ENCODE measurements around the gene MOSPD3. TPM values are rescaled to one million over a fixed set of nuclear protein-coding genes. Genes with fewer than 3 reads are reported as not detected.

Gene MOSPD3
- total and polyA plus RNA-seq, 2 of the 13 experiments (the other 11 are each of a cell fraction or from before 2014, with no cell fraction given) = 7.6 to 8.8 TPM

GRCh38 chr7:100642534-100642907 is 30.2 kb downstream of the MOSPD3 start (continued):
- TF ChIP-seq, protein P1, sequence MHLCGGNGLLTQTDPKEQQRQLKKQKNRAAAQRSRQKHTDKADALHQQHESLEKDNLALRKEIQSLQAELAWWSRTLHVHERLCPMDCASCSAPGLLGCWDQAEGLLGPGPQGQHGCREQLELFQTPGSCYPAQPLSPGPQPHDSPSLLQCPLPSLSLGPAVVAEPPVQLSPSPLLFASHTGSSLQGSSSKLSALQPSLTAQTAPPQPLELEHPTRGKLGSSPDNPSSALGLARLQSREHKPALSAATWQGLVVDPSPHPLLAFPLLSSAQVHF (CRISPR knock-in tag; IDR thresholded peaks at IDR 0.05) = no peak
- no peak for TF ChIP-seq ZNF883 (CRISPR knock-in tag; IDR thresholded peaks at IDR 0.05; ENCODE audit: not compliant biosample characterization)
- TF ChIP-seq SOX5 (CRISPR knock-in tag; IDR thresholded peaks at IDR 0.05; ENCODE audit: borderline replicate concordance) = no peak
- no peak for TF ChIP-seq SIX4 (CRISPR knock-in tag; IDR thresholded peaks at IDR 0.05)
- no peak for TF ChIP-seq ZNF841 (CRISPR knock-in tag; IDR thresholded peaks at IDR 0.05; ENCODE audit: borderline replicate concordance)
- no peak for TF ChIP-seq ZNF101 (CRISPR knock-in tag; IDR thresholded peaks at IDR 0.05; ENCODE audit: borderline replicate concordance, low read depth)
- no peak for TF ChIP-seq ZNF331 (CRISPR knock-in tag; IDR thresholded peaks at IDR 0.05)
- TF ChIP-seq ZNF530 (CRISPR knock-in tag; IDR thresholded peaks at IDR 0.05; ENCODE audit: low read depth) = no peak
- TF ChIP-seq TBP (CRISPR knock-in tag; IDR thresholded peaks at IDR 0.05) = no peak
- TF ChIP-seq, protein P2, sequence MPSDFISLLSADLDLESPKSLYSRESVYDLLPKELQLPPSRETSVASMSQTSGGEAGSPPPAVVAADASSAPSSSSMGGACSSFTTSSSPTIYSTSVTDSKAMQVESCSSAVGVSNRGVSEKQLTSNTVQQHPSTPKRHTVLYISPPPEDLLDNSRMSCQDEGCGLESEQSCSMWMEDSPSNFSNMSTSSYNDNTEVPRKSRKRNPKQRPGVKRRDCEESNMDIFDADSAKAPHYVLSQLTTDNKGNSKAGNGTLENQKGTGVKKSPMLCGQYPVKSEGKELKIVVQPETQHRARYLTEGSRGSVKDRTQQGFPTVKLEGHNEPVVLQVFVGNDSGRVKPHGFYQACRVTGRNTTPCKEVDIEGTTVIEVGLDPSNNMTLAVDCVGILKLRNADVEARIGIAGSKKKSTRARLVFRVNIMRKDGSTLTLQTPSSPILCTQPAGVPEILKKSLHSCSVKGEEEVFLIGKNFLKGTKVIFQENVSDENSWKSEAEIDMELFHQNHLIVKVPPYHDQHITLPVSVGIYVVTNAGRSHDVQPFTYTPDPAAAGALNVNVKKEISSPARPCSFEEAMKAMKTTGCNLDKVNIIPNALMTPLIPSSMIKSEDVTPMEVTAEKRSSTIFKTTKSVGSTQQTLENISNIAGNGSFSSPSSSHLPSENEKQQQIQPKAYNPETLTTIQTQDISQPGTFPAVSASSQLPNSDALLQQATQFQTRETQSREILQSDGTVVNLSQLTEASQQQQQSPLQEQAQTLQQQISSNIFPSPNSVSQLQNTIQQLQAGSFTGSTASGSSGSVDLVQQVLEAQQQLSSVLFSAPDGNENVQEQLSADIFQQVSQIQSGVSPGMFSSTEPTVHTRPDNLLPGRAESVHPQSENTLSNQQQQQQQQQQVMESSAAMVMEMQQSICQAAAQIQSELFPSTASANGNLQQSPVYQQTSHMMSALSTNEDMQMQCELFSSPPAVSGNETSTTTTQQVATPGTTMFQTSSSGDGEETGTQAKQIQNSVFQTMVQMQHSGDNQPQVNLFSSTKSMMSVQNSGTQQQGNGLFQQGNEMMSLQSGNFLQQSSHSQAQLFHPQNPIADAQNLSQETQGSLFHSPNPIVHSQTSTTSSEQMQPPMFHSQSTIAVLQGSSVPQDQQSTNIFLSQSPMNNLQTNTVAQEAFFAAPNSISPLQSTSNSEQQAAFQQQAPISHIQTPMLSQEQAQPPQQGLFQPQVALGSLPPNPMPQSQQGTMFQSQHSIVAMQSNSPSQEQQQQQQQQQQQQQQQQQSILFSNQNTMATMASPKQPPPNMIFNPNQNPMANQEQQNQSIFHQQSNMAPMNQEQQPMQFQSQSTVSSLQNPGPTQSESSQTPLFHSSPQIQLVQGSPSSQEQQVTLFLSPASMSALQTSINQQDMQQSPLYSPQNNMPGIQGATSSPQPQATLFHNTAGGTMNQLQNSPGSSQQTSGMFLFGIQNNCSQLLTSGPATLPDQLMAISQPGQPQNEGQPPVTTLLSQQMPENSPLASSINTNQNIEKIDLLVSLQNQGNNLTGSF (CRISPR knock-in tag; IDR thresholded peaks at IDR 0.05) = no peak
- no peak for TF ChIP-seq ZNF777 (CRISPR knock-in tag; IDR thresholded peaks at IDR 0.05)
- no peak for TF ChIP-seq STAT5B (CRISPR knock-in tag; IDR thresholded peaks at IDR 0.05)
- TF ChIP-seq ZNF414 (CRISPR knock-in tag; IDR thresholded peaks at IDR 0.05) = peak; percentile 54; the same call in 1 of the 2 replicates
- TF ChIP-seq BHLHE40 (IDR thresholded peaks at IDR 0.05; ENCODE audit: low read length) = no peak
- no peak for TF ChIP-seq EP300 (IDR thresholded peaks at IDR 0.05; ENCODE audit: low read depth in 2 of 2, low read length in 2 of 2)
- no peak for TF ChIP-seq EP300 (CRISPR knock-in tag; IDR thresholded peaks at IDR 0.05; ENCODE audit: borderline replicate concordance)
- TF ChIP-seq, protein P3, sequence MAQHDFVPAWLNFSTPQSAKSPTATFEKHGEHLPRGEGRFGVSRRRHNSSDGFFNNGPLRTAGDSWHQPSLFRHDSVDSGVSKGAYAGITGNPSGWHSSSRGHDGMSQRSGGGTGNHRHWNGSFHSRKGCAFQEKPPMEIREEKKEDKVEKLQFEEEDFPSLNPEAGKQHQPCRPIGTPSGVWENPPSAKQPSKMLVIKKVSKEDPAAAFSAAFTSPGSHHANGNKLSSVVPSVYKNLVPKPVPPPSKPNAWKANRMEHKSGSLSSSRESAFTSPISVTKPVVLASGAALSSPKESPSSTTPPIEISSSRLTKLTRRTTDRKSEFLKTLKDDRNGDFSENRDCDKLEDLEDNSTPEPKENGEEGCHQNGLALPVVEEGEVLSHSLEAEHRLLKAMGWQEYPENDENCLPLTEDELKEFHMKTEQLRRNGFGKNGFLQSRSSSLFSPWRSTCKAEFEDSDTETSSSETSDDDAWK (CRISPR knock-in tag; IDR thresholded peaks at IDR 0.05) = no peak
- no peak for TF ChIP-seq MTA3 (CRISPR knock-in tag; IDR thresholded peaks at IDR 0.05)
- TF ChIP-seq, protein P4, sequence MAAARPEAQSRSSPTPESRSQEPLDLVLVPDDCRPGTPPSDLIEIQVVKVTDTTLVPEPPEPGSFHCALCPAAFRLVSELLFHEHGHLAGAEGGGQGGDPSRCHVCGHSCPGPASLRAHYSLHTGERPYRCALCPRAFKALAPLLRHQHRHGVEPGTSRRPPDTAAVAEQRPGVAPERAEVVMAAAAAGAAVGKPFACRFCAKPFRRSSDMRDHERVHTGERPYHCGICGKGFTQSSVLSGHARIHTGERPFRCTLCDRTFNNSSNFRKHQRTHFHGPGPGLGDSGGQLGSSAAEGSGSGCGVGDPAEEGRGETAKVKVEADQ (CRISPR knock-in tag; IDR thresholded peaks at IDR 0.05; ENCODE audit: borderline replicate concordance) = 0 out of 2 replicates have a peak, but pooled peaks have one; percentile 15
- no peak for TF ChIP-seq ZNF136 (CRISPR knock-in tag; IDR thresholded peaks at IDR 0.05; ENCODE audit: low read depth)
